GM19035 (cell line): Measurements from ENCODE around the gene ANKRD23.
"Not testable (repeated sequence)": the region's sequence is repeated elsewhere in the genome, so short reads cannot be mapped to it uniquely, and the experiment has no call there.

ENCODE experiments used
- ATAC-seq: cut with Tn5 transposase; IDR thresholded peaks from one replicate; pipeline ENCODE4 v1.9.1; 2021; ENCODE audit not compliant: unreplicated experiment

The ANKRD23 gene

GRCh38 chr2:96801005-96801785, 42.6 kb downstream of the ANKRD23 start:
- ATAC-seq: peak; percentile 66

- ATAC-seq: peak; percentile 9
These were observed 43.5 kb downstream of the ANKRD23 start for GRCh38 chr2:96800061-96801004.

DNA sequence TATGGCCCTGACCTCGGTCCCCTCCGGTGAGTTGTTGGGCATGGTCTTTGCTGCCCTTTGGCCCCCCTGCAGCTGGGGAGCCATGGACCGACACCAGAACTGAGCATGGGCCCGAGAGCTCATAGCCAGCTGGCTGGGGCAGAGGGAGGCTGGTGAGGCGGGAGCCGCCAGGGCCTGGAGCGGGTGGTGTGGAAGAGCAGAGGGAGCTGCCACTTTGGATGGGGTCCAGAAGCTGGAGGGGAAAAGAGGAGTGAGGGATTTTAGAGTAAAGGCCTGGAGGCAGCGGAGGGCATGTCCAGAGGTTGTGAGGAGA, 44.2 kb downstream of the ANKRD23 start:
- ATAC-seq: no peak

- no peak for ATAC-seq
These were observed 44.8 kb downstream of the ANKRD23 start for GRCh38 chr2:96798733-96799622.

GRCh38 chr2:96797066-96797625, 46.7 kb downstream of the ANKRD23 start:
- ATAC-seq: no peak

DNA sequence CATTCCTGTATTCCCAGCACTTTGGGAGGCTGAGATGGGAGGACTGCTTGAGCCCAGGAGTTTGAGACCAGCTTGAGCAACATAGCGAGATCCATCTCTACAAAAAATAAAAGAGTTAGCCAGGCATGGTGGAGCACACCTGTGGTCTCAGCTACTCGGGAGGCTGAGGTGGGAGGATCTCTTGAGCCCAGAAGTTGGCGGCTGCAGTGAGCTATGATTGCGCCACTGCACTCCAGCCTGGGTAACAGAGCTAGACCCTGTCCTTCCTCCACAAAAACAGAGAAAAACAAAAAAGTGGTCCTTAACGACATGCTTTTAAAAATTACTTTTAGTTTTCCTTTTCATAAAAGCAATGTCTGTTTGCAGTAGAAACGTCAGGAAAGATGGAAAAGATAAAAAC, 47.3 kb downstream of the ANKRD23 start:
- ATAC-seq: not testable (repeated sequence)

- no peak for ATAC-seq
These were observed 48.7 kb downstream of the ANKRD23 start for GRCh38 chr2:96795076-96795475.

DNA sequence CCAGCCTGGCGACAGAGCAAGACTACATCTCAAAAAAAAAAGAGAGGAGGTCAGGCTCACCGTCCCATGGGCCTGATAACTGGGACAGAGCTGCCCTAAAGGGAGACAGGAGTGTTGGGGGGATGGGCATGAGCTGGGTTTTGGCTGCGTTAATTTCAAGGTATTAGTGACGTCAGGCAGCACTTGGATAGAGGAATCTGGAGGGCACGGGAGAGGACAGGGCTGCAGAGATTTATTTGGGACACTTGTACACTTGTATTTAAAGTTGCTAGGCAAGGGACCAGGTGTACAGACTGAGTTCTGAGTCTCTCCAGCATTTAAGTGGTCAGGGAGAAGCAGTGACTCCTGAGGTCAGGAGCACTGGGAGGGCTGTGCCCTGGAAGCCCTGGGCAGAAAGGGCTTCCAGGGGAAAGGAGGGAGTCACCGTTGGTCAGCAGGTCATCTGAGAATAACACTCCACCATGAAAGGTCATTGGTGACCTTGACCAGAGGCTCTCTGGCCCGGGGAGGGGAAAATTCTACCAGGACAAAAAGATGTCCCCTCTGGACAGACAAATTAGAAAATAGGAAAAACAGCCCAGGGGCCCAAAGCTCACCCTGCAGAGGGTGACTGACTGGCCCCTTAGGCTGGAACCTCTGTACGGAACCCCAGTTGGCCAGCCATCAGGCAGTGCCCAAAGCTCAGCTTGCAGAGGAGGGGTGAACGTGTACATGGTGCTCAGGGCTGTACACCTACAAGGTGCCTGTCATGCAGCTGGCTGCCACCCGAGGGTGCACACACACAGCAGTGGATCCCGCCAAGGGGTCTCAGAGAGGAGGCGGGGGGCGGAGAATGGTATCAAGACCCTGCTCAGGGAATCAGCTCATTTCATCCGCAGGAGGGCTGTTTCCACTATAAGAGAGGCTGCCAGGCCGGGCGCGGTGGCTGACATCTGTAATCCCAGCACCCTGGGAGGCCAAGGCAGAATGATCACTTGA, 50.8 kb downstream of the ANKRD23 start:
- ATAC-seq: no peak

DNA sequence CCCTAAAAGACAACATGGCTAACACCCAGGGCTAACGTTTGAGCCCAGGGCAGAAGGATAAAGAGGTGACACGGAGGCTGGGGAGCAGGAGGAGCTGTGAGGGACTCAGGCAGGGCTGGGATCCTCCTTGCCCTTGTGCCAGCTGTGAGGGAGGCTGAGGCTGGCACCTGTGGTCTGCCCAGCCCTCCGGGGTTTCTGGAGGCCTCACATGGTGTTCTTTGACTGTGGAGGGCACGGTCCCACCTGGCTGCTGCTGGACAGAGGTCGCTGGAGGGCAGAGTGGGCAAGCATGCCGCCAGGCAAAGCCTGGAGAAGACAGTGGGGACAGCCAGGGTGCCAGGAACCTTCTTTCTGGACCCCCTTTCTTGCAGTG, 54.6 kb downstream of the ANKRD23 start:
- no peak for ATAC-seq

DNA sequence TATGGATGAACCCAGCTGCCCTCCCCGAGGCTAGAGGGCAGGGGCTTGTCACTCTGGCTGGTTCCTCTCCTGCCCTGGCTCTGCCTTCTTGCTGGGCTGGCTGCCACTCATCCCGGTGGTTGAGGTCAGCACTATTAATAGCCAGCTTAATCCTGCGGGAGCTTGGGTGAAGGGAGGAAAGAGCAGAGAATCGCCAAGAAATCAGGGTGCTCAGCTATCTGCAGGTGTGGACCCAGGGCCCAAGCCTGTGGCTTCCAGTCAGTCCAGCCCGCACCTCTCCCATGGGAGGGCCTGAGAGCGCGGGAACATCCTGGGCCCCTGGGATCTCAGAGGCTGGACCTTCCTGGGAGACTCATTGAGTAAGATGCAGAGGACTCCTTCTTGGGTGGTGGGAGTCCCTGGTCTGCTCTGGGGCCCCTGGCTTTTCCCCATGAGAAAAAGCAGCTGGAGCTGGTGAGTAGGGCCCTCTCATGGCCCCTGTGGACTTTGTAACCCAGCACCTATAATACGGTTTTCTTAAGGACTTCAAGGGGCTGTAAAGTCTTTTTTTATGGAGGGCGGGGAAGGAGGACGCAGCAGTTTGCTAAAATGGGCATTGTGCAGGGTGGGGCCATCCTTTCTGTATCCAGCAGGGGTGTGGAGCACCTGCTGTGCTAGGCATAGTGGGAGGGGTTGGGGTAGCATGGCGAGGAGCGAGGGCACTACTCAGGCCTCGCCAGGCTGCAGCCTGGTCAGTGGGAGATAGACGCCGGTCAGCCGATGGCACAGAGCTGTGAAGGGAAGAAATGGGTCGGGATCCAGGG, 55.2 kb downstream of the ANKRD23 start:
- no peak for ATAC-seq
